Stimulated activated CD8-positive, alpha-beta memory T cell treated with anti-CD3 and anti-CD28 coated beads, Interleukin-4, amount 100 ng/mL, for 4 hours (primary cell): Measurements from ENCODE around the gene MYH10.

Experiments
- DNase-seq, 2 donors: peaks; one replicate each; pipeline ENCODE4 v3.0.0-alpha.2; 2020; ENCODE audit warnings: low read depth in 2 of 2, low spot score in 1 of 2

The MYH10 gene

DNA sequence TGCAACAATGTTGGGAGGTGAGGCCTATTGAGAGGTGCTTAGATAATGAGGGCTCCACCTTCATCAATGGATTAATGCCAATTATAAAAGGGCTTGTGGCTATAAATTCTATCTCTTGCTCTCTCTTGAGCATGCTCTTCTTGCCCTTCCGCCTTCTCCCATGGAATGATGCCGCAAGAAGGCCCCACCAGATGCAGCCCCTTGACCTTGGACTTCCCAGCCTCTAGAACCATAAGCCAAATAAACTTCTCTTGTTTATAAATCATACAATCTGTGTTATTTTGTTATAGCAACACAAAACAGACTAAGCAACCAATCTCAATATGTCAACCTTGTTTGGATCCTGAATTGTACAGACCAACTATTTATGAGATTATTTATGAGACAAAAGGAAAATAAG, 20.0 kb downstream of the MYH10 start:
- no peak for DNase-seq

DNA sequence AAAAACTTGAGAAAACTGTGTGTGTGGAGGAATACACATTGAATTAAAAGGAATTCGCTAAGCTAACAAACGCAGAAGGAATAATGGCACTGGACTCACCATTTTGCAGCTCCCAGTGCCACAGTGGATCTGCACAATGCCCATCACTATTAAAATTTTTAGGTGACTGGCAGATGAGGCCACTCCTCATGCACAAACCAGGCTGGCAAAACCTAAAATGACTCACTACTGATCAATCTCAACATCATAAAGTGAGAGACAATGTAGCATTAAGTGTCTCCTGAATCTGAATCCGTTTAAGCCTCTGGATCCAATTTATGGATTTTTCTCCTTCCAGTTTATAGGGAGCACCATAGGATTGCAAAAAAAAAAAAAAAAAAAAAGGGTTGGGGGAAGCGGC, 20.6 kb downstream of the MYH10 start:
- DNase-seq = no peak

DNA sequence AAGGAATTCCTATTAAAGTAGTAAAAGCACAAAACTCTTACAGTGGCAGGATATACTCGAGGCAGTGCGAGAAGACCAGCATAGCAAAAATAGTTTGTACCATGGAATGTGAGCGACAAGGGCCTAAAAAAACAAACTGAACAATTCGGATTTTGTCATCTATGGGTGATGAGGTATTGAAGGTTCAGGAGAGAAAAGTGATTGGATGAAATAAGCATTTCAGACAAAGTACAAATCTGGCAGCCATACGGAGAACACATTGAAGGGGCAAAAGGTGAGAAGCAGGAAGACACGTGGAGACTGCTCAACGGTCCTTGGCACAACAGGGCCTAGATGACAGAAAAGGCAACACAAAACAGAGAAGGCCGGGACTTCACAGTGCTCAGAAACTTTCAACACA, 22.5 kb downstream of the MYH10 start:
- DNase-seq = no peak

GRCh38 chr17:8606401-8606800, 24.1 kb downstream of the MYH10 start:
- no peak for DNase-seq

DNA sequence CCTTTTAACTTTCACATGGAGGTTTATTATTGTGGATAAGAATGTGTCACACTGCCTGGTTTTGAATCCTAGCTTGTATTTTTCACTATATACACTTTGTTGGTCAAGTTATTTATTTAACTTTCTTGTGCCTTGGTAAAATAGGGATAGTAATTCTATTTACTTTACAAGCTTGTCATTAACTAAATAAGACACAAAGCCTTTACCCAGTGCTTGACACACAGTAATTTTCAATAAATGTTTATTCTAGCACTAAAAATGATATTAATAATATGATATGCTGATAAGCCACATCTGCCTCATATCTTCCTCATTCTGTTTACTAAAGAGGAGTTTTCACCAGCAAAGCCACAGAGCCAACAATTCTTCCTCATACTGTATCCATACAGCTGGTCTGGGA, 27.8 kb downstream of the MYH10 start:
- no peak for DNase-seq

GRCh38 chr17:8599351-8600011, 31.0 kb downstream of the MYH10 start:
- no peak for DNase-seq

DNA sequence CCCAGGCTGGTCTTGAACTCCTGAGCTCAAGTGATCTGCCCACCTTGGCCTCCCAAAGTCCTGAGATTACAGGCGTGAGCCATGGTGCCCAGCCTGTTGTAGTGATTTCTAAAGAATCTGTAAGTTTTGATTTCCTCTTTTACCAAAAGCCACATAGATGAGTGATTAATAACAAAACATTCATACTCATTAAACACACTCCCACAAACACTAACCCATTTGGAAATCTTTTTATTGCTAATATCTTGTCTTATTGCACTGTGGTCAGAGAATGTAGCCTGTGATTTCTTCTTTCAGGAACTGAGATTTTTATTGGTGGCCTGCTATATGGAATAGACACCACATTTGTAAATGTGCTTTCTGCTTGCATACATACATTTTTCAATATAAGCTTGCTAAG, 31.6 kb downstream of the MYH10 start:
- DNase-seq = no peak

GRCh38 chr17:8593830-8594229, 36.7 kb downstream of the MYH10 start:
- no peak for DNase-seq

DNA sequence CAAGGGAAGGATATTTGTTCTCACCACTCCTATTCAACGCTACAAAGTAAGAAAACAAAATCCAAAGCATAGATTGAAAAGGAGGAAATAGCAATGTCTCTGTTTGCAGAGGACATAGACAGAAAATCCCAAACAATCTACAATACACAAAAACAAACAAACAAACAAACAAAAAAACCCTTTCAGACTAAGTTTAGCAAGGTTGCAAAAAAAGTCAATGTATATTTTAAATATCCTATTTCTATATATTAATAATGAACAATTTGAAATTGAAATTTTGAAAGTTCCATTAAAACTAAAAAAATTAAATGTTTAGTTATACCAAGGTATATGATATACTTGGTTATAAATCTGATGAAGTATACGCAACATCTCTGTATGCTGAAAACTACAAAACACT, 37.2 kb downstream of the MYH10 start:
- DNase-seq = no peak

GRCh38 chr17:8588877-8589554, 41.5 kb downstream of the MYH10 start:
- no peak for DNase-seq

DNA sequence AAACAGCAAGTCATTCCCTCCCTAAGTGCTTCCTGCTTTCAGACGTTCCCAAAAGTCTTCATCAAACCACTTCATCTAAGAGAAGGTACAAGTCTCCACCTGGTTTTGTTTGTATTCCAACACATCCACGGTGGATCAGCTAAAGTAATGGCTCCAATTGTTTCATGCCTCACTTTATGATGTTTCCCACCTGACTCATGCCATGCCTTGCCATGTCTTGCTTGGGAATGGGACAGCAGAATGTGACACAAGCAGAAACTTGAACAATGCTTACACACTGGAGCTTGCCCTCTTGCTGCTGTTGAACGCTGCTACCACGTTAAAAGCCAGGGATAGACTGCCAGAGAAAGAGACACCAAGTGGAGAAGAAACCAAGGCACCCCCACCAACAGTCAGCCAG, 43.8 kb downstream of the MYH10 start:
- DNase-seq = no peak

DNA sequence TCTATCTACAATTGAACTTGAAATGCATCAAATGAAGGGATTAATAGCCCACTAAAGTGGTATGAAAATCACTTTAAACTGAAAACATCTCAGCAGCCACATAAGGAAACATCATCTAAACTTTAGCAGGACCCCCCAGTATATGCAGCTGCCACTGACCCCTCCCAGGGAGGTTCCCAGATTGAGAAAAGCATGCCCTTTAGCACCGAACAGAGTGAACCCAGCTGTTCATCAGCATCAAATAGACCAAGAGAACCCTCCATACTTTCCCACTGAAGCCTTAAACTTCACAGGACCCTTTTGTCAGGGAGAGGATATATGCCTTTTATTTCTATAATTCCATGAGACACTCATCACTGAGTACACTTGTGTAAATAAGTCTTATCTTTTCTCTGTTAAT, 44.6 kb downstream of the MYH10 start:
- DNase-seq = no peak

DNA sequence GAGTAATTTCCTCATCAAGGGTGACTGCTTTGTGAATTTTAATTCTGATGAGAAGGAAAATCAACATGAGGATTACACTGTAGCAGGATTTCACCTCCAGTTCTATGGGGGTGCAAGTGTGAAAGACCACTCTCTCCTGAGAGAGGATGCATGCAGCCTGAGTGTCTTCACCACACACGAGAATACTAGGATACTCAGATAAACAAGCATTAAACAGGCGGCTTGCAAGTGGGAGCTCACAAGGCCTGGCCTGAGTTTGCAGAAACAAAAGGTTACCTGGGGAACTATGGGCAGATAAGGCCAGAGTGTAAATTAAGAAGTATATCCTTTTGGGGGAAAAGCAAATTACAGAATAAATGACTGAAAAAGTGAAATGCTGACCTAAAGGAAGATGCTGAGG, 46.6 kb downstream of the MYH10 start:
- no peak for DNase-seq

DNA sequence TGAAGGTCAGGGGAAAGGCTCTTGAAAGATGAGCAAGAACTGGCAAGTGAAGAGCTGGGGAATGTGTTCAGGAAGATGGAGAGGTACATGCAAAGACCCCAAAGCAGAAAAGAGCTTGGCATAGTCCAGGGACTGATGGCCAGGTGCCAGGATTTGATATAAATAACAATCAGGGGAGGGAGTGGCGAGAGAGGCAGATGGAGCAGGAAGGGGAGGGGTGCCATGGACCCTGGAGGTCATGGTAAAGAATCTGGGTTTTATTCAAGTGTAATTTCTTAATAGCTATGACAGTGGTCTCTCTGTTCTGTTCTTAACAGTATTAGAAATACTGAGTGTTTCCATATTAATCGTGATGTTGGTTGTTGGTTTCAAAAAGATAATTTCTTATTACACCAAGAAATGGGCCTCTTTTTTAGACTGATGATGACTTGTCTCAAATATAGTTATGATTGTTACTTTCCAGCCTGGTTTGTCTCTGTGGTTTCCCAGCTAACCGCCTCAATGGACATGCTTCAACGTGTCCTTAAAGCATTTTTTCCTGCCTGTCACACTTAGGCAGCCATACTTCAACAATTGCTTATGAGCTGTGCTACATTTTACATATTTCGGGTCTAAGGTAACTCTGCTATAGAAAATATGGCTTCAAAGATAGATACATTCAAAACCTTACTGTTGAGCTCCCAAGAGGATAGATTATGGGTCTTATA, 49.4 kb downstream of the MYH10 start:
- no peak for DNase-seq

GRCh38 chr17:8577868-8578267, 52.7 kb downstream of the MYH10 start:
- no peak for DNase-seq

DNA sequence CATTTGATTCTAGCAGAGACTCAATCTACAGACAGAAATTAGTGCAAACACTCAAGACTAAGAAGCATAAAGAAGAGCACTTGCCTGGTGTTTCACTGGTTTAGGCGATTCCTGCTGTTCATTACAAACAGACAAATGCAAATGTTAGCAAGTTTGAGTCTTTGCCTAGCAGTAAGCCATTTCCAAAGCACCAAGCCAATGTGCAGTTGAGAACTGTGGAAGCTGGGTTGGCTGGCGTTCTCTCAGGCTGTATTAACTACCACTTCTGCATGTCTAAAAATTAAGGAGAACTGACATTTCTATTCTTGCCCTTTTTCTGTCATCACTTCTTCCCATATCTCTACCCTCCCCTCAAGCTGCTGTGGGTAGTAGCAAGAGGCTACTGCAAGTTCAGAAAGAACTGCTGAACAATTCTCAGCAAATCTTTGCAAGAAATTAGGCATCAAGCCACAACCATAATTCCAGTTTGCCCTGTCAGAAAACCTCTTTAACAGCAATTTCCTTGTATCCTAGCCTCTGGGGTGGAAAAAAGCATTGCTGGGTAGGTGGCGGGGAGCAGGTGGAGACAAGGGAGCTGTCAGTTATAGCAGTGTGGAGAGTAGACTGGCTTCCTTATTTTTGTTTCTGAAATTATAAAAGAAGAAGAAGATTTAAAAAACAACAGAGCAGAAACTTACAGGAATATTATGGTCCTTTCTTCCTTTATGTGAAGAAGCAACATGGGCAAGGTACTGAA, 53.8 kb downstream of the MYH10 start:
- no peak for DNase-seq

GRCh38 chr17:8574687-8575086, 55.8 kb downstream of the MYH10 start:
- no peak for DNase-seq

GRCh38 chr17:8572764-8573163, 57.8 kb downstream of the MYH10 start:
- DNase-seq = no peak

DNA sequence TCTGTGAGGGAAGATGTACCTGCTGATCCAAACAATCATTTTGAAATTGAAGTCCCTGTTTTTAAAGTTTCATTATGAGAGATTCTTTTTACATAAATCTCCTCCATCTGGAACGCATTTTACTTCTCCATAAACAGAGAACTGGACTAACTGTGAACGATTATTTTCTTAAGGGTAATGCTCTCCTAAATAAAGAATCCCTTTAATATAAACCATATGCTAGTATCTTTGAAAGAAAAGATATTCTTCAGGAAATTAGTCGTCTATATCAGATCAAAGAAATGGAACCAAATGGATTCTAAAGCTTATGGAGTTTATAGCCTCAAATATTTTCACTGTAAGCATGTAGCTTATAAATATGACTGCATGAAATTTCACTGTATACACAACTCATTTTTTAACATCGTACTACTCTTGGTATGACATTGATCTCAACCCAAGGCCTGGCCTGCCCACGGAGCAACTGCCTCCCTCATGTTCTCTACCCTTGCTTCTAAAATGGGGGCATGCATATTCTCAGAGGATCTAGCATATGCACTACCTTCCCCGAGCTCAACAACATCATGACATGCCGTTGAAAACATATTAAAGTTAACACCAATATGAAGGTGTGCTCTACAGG, 66.4 kb downstream of the MYH10 start:
- DNase-seq = no peak

DNA sequence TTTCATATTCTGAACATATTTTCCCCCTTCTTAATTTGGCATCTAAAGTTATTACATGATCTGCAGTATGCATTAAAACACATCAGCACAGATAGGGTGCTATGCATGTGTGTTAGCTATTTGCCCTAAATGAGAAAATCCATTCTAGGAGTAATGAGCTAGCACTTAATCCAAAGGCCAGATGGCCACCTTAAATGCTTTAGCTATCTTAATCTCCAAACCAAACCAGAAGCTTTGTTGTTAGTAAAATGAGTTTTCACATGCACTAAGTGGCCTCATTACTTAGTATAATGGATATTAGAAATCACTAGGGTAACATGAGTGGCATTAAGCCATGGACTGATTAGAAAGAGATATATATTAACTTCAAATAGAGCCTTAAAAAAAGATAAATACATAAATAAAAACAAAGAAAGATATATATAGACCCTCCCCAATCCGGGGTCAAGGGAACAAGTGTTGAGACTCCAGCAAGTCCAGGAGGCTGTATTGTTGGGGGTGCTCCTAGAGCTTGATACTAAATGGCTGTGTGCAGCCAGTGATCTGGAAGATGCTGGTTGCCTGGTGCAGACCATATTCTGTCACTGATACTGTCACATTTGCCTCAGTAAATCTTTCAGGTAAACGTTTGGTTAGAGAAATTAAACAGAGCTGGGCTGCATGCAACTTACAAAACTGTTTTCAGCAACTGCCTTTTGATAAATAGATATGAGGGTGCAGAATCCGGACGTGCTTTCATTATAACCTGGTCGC, 67.3 kb downstream of the MYH10 start:
- DNase-seq = no peak

DNA sequence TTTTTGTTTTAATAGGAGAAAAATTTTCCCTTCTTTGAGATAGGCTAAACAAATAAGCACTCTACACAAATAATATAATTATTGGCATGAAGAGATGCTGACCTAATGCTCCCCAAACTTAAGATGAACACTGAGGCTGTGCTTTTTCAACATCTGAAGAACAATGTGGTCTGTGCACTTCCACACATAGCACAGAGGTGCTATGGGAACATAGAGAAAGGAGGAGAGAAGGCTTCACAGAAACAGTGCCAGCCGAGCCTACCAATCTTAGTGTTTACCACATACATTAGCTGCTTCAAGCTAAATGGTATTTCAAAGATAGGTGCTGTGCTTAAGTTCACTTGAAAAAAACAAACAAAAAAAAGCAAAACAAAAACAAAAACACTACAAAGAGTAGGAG, 72.4 kb downstream of the MYH10 start:
- DNase-seq = no peak
